GM18499 (cell line): Measurements from ENCODE around the gene PRG3.
"Not testable (repeated sequence)": the region's sequence is repeated elsewhere in the genome, so short reads cannot be mapped to it uniquely, and the experiment has no call there.

ENCODE experiments used
- ATAC-seq: cut with Tn5 transposase; IDR thresholded peaks from one replicate; pipeline ENCODE4 v1.9.1; 2021; ENCODE audit warnings: moderate number of reproducible peaks; ENCODE audit not compliant: insufficient read depth, unreplicated experiment

Gene PRG3

DNA sequence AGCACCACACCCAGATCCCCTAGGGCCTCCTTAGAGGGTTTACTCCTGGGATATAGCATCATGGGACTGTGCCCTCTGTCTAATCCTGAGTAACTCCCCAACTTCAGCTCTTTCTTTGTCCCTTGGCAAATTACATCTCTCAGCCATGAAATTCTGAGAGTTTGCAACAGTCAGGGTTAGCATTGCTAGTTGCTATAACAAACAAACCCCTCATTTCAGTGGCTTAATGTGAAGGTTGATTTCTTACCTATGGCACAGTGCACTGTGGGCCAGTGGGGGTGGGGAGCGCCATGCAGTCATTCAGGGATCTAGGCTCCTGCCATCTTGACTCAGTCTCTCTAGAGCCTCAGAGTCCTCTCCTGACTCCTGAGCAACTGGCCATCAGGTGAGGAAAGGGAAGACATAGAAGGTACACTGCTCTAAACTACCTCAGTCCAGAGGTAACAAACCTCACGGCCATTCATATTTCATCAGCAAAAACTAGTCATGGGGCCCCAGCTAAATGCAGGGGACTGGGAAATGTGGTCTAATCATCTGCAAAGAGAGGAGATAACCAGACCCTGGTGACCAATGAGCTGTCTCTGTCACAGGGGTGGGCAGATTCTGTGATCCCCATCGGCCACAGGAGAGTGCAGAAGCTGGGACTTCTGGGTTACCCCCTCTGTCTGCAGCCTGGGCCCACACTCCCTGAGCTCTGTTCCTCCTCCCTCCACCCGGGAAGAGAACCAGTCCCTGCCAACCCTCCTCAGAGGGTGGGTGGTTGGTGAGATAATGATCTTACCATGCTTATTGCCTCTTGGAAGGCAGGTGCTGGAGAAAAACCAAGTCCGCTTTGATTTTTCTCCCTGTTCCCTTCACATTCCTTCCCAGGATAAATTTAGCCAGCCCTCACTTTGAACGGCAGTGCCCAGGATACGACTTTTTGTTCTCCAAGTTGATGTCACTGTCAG, 17.5 kb downstream of the PRG3 start:
- ATAC-seq, result no peak

DNA sequence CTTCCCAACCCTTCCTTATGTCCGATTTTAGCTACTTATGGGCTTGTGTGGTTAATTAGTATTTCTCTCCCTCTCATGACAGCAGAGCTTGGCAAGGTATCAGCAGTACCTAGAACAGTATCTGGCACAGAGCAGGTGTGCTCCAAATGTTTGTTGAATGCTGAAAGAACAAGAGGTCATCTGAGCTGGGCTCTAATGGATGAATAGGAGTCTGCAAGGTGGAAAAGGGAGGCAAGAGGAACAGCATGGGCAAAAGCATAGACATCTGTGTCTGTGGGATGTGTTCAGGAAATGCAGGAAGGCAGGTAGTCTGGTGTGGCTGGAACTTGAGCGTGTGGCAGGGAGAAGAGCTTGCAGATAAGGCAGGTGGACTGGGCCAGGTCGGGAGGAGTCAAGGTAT, 19.0 kb downstream of the PRG3 start:
- no peak for ATAC-seq

DNA sequence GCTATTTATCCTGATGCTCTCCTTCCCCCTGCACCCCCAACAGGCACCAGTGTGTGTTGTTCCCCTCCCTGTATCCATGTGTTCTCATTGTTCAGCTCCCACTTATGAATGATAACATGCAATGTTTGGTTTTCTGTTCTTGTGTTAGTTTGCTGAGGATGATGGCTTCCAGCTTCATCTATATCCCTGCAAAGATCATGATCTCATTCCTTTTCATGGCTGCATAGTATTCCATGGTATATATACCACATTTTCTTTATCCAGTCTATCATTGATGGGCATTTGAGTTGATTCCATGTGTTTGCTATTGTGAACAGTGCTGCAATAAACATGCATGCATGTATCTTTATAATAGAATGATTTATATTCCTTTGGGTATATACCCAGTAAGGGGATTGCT, 19.5 kb downstream of the PRG3 start:
- ATAC-seq, result not testable (repeated sequence)

DNA sequence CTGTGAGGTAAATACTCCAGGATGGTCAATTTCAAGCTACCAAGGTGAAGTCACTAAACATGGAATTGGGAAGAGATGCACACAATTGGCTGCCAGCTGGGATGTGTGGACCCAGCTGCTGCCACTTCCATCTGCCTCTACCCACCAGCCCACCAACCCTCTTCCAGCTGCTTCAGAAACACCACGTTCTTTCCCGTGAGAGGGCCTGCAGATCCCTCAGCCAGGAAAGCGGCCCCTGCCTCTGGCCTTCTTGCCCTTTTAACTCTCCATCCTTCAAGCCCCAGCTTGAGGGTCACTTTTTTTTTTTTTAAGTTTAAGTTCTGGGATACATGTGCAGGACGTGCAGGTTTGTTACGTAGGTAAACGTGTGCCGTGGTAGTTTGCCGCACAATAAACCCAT, 20.0 kb downstream of the PRG3 start:
- no peak for ATAC-seq

DNA sequence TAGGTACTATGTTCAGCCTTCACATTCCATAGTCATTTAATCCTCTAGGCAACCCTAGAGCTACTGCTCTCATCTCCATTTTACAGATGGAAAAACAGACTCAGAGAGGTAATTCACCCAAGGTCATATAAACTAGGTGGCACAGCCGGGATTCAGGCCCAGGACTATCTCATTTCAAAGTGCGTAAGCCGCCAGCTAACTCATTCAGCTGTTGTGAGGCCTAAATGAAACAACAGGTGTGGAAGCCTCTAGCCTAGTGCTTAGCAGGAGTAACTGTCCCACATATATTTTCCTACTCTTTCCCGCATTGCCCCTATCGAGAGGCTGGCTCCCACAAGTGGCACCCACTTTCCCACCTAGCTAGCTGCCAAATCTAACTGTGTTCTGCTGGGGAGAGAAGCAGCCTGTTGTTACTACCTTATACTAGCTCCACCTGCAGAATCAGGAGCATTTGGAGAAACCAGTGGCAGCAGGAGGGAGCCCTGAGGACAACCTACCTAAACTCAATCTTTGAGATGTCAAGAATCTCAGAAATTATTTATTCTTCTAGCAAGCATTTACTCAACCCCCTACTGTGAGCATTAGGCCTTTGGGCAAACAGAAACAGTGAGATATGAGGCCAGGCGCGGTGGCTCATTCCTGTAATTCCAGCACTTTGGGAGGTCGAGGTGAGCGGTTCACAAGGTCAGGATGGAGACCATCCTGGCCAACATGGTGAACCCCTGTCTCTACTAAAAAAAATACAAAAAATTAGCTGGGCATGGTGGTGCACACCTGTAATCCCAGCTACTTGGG, 20.9 kb downstream of the PRG3 start:
- ATAC-seq, result no peak

DNA sequence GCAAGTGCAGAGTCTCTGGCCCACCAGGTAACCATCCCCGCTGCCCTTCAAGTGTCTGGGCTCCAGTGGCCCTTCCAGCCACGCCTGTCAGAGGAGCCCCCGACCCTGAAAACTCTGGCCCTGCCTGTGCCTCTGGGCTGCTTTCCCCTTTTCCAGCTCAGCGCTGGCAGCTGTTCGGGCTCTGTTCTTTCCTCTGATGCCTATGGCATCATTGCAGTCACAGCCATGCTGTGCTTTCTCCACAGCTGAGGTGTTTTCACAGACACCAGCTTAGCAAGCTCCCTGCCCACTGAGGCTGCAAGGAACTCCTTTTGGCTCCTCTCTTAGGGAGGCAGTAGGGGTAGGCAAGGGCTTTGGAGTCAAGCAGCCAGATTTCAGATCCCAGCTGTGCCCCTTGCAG, 21.6 kb downstream of the PRG3 start:
- ATAC-seq, result no peak

DNA sequence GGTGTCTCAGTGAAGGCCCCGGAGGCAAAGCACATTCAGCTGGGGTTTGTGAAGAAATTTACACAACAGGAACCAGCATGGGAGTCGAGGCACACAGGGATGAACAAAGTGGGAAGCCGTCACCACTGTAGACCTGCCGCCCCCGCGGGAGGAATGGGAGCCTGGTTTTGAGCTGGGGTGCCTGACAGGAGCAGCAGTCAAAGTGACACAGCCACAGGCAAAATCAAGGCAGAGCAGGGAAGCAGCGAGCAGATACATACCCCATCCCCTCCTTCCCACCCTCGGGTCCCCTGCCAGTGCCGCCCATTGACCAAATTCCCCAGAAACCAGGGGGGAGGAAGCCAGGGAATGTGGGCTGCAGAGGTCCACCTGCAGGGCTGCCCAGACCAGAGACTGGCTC, 22.0 kb downstream of the PRG3 start:
- no peak for ATAC-seq

DNA sequence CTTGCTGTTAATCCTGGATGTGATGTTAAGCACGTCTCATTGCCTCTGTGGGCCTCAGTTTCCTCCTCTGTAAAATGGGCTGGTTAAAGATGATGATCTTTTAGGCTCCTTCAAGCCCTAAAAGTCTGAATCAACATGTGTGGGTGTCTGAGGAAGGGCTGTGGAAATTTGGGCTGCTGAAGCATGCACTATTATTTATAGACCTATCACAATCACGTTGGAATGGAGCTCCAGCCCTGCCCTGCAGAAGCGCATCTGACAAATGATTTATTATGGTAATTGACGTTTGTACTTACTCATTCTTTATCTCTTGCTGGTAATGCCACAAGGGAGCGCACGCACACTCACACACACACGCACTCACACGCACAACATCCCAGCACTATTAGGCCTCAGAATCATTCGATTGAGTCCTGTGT, 22.4 kb downstream of the PRG3 start:
- ATAC-seq, result no peak

DNA sequence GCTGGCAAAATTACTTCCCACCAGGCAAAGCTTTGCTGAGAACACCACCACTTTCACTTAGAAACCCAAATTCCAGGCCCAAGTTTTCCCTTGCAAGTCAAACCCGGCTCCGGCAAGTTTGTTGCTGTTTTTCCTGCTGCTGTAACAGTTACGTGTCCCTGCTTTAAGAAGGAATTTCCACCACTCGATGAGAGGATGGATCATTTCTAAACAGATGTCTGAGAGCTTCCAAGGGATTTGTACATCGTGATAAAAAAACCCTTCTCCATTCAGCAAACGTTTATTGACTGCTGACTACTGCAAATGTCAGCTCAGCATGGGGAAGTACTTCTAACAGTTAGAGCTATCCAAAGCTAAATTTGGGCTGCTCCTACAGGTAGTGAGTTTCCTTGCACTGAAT, 23.1 kb downstream of the PRG3 start:
- no peak for ATAC-seq

DNA sequence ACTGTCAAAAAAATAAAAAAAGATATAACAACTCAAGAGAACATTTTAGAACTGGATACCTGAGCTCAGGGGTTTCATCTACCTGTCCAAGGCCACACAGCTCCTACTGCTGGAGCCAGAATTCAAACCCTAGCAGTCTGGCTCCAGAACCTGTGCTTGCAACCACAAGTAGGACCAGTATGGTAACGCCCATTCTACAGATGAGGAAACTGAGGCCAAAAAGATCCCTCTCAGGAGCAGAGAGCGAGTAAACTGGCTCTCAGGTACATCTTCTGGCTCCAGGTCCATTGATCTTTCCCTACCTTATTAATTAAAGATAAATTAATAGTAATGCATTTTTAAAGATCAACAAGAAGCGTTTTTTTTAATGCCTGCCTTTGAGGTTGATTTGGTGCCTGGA, 23.6 kb downstream of the PRG3 start:
- no peak for ATAC-seq

DNA sequence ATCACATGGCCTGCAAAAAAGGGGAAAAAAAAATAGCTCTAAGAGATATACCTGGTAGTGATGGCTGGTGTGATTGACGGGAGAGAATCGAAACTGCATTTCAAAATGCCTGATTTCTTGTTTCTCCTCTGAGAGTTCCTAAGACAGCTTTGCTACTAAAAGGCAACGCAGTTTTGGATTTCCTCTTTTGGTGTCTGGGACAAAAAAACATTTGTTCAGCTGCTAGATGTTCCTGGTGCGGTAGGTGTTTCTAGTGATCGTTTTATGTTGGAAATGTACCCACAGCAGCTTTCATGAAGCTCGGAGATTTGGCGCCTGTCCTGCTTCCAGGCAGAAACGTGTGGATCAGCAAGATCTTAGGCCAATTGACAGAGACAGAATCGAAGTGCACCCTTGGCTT, 24.7 kb downstream of the PRG3 start:
- ATAC-seq, result no peak

DNA sequence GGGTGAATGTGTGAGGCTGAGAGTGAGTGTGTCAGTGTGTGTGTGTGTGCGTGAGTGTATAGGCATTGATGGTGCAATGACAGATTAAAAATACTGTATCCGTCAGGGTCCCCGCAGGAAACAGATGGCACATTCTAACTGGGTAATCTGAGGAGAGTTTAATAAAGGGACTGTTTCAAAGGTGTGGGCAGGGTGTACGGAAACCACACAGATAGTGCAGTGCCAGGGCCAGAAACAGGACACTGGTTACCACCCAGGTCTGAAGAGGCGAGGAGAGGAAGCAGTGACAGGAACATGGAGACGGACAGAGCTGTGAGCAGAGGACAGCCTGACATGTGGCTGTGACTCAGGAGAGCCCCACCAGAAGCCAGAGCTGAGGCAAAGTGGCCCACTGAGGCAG, 26.3 kb downstream of the PRG3 start:
- ATAC-seq, result no peak

DNA sequence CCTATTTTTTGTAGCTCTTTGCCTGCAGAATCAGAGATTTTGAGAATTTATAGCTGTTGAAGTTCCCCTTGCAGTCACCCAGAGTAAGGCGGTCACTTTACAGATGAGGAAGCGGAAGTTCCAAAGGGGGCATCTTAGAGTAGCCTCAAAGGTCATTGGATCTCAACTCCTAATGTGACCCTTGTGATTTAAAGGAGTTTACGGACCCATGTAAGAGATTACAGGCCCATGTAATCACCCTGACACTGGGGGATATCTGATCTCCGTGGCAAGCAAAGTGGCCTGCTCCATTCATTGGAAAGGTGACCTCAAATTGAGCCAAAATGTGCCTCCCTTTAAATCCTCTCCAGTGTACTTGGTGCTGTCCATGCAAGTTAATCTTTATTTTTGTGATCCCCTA, 27.1 kb downstream of the PRG3 start:
- ATAC-seq, result no peak

DNA sequence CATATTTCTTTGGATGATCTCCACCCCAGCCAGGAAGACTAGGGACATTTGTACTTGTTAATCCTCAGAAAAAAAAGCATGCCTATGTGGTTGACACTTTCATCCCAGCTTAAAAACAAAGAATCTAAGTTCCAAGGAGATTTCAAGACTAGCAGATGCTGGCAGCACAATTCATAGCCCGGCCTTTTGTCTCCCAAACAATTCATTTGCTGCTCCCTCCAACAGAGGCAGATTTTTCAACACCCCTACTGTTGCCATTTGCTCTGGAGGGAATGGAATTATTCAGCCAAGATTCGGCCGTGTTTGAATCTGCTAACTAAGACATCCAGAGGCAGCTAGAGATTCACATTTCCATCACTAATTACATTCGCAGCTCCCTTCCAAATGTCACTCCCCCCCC, 27.5 kb downstream of the PRG3 start:
- no peak for ATAC-seq

DNA sequence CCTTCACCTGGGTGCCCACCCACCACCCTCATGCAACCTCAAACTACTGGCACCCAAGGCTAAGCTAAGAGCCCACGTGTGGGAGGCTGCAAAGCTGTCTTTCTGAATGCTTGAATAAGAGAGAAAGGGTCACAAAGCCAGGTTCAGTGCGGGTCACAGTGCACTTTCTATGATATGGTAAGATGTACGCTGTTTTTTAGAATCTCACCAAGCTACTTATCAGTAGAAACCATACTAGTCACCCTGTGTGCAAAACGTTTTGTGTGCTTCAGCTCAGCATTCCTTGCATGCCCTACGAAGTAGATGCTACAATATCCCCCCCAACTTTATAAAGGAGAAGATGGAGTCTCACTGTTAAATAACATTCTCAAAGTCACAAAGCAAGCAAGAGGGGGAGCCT, 27.9 kb downstream of the PRG3 start:
- no peak for ATAC-seq

DNA sequence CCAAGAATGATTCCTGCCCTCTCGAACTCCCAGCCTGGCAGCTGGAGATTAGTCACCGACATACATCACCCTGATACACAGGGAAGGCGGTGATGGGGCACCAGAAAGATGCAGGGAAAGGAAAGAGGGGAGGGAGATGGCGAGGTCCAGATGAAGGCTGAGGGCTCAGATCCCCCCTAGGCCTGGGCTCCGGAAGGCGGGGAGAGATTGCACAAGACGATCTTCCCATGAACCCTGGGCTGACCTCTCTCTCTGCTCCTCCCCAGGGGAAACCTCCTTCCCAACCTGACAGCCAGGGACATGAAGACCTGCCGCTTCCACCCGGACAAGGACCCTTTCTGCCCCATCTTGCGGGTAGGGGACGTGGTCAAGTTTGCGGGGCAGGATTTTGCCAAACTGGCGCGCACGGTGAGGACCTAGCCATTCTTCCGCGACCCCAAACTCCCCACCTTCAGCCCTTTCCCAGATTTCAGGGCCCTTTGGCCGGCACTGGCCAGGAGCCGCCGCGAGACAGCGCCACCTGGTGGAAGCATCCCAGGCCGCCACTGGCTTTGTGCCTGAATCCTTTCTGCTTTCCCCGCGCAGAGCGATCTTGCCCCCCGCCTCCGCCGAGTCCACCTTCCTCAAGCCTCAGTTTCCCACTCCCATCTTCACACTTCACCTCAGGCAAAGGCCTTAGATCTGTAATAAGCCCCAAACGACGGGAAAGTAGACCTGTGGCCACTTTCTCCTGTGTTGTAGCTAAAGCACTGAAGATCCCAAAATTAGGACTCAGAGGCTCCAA, 31.3 kb downstream of the PRG3 start:
- ATAC-seq, result no peak

DNA sequence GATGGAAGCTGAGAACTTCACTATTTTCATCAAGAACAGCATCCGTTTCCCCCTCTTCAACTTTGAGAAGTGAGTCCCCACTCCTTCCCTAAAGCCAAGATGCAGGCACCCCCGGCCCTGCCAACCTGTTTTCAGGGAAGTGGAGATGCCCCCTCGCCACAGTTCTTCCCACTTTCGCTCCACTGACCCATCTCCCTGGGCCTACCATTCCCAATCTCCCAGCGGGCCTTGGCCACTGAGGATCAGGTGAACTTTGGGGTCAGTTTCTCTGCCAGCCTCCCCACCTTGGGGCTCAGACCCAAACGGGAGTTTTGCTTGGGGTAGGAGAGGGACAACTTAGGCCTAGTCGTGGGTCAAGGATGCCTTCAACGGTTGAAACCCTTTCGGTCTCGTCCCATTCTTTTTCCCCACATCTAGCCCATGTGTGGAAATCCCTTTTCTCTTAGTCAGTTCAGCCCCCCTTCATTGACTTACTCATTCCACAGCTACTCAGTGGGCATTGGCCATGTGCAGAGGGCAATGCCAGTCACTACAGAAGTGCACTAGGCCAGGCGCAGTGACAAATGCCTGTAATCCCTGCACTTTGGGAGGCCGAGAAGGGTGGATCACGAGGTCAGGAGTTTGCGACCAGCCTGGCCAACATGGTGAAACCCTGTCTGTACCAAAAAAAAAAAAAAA, 32.2 kb downstream of the PRG3 start:
- ATAC-seq, result no peak

DNA sequence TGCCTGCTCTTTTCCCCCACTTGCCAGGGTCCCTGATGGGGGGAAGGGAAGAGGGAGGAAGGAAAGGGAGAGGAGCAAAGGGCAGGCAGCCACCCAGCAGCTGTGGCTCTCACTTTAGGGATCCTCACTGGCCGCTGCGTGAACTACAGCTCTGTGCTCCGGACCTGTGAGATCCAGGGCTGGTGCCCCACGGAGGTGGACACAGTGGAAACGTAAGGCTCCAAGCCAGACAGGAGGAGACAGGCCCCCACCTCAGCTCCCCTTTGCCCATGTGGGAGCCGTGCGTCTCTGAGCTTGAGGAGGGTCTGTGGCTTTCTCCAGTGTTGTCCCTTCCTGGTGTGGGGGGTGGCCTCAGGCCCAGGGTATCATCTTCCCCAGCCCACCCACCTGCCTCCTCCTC, 32.9 kb downstream of the PRG3 start:
- ATAC-seq, result no peak

DNA sequence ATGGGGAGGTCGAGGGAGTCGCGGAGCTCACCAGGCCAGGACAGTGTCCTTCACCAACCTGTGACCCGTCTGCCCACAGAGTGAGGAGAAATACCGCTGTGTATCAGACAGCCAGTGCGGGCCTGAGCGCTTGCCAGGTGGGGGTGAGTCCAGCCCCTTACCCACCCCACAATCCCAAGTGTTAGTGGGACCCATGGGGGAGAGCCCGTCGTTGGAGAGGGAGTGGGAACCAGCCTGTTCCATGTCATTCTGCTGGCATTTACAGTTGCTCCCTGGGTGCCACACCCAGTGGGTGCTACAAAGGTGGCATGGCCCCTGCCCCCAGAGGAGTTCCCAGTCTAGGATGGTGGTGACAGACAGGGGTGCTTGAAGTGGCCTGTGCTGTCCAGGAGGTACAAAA, 33.6 kb downstream of the PRG3 start:
- no peak for ATAC-seq

DNA sequence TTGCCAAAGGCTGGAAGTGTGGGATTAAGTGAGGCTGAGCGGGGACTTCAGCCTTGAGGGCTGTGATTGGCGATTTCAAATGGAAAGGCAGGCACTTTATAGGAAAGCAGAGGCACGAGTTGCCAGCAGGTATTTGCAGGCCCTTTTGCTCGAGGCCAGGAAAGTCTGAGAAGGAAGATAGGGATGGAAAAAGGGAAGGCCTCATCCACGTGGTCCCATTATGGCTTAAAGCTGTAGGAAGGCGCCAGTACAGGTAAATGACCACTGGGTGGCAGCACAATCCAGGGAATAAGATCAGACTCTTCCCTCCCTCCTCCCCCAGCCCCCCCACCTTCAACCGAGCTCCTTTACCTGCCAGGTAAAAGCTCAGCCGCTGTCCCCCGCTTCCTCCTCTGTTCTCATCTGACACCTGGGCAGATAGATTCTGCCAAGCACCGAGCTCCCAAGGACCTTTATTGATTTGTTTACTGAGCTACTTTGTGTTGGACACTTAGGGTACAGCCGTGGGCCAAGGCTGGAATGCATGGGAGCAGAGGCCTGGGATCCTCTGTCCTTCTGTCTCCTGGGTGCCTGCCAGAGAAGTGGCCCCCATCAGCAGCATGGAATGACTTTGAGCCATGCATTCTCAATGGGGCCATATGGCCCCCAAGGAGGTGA, 35.3 kb downstream of the PRG3 start:
- ATAC-seq, result no peak
